Amniotic epithelial cell (primary cell): ENCODE measurements around the gene PTPRN2.
"Not testable (repeated sequence)": the region's sequence is repeated elsewhere in the genome, so short reads cannot be mapped to it uniquely, and the experiment has no call there.

Experiments used
- DNase-seq: peaks from one replicate; pipeline ENCODE4 v3.0.0-alpha.2; 2010; ENCODE audit warnings: low read depth

The PTPRN2 gene

DNA sequence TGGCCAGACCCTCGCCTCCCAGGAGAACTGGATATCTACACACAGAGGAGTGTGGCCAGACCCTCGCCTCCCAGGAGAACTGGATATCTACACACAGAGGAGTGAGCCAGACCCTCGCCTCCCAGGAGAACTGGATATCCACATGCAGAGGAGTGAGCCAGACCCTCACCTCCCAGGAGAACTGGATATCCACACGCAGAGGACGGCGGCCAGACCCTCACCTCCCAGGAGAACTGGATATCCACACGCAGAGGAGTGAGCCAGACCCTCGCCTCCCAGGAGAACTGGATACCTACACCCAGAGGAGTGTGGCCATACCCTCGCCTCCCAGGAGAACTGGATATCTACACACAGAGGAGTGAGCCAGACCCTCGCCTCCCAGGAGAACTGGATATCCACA lies 862.3 kb downstream of the PTPRN2 start:
- not testable (repeated sequence) for DNase-seq

DNA sequence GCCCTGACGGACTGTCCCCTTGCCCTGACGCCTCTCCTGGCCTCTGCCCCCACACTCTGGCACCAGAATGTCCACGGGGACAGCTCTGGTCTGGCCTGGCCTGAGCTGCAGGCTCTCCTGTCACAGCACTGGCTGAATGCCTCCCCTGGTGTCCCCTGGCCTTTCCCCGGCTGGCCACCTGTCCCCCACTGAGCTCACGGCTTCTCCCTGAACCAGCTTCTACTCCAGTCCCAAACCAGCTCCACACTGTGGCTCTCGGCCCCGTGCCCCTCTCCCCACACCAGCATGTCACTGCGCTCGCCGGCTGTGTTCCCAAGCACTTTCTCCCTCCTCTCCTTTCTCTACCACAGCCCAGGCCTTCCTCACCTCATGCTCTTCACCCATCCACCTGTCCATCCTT lies 864.4 kb downstream of the PTPRN2 start:
- DNase-seq: no peak

DNA sequence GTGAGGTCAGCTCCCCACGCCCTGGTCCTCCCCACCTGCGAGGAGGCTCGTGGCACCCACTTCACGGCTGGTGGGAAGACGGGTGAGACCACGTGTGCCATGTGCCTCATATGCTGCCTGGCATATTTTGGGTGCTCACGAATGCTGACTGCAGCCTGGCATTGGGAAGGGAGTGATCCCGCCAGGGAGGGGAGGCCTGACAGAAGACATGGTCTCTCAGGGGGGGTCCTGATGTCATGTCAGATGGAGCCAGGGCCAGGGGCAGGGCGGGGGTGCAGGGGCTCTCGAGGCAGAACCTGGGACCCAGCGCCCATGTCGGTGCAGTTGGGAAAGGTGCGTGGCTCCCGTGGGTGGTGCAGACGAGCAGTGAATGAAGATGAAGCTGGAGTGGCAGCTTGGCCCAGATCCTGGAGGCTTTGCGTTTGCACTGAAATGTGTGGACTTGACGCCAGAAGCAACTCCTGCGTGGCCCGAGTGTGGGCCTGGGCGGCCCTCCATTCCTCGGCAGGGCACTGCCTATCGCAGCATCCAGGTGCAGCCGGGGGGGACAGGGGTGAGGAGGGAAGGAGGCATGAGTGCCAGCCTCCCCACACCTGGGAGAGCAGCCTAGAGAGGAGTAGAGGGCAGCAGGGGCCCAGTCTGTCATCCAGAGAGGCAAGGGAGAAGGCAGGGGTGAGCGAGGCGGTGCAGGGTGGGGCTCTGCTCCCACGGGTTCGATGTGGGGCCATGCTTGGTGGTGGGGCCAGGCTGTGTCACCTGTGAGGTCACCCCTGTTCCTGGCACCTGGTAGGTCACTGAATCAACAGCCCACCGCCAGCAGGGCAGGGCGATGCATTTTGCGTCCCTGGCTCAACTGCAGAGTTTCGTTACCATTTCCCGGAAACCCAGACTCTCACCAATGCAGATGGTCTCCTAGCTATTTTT lies 865.2 kb downstream of the PTPRN2 start:
- no peak for DNase-seq

DNA sequence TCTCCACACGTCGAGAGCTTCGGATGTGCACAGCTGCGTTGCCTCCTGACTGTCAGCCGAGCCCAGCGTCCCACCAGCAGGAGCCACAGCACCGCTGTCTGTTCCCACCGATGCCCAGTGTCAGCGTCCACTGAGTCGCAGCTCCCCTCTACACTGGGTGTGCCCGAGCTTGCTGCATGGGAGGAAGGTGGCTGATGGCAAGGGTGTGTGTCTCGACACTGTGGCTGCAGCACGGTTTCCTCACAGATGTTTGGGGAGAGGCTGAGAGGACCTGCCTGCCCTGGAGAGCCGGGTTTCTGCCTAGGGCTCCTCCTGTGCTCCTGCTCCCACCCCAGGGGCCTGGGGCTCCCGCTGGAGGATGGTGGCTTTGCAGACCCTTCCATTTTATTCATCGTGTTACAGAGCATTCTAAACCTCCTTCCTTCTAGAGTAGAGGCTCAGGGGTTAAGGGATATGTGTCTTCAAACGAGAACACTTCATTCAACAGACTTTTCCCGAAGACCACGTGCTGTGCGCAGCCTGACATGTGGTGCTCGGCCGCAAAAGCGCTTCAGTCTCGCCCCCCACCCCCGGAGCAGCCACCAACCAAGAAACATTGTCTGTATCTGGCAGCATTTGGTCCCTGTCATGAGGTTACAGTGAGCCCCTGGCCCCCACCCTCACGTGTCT lies 866.0 kb downstream of the PTPRN2 start:
- no peak for DNase-seq

DNA sequence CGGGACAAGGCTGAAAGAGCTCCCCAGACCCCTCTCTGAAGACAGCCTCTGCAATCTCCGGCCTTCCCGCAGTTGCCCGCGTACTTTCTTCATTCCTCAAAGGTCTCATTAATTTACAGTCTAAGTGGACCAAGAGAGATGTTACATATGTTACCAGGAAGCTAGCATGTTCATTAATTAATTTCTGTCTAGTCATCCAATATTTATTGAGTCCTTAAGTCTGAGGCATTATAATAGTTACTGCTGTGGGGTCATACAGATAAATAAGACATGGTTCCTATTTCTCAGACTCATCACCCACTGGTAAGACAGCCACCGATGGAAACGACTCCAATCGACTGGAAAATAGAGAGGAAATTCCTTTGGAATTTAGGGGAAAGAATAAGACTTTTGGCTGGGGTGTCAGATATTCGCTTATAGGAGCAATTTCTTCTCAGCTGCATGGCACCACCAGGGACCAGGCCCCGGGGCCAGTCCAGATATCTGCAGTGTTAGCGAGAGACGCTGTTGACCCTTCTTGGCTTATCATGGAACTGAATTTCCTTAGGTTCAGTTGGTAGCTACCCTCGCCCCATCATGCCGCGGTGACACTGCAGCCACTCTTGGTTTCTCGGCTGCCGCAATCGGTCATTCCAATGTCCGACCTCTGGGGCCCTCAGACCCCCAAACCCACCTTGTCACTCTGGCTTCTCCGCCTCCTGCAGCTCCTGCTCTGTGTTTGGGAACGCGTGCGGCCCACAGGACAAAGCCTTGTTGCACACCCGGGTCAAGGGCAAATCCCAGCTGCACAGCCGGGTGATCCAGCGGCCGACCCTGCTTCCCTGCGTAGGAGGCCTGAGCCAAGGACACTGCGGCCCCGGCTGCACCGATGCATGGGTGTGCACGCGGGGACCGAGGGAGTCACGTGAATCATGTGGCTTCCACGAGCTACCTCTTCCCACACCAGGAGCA lies 867.6 kb downstream of the PTPRN2 start:
- no peak for DNase-seq

DNA sequence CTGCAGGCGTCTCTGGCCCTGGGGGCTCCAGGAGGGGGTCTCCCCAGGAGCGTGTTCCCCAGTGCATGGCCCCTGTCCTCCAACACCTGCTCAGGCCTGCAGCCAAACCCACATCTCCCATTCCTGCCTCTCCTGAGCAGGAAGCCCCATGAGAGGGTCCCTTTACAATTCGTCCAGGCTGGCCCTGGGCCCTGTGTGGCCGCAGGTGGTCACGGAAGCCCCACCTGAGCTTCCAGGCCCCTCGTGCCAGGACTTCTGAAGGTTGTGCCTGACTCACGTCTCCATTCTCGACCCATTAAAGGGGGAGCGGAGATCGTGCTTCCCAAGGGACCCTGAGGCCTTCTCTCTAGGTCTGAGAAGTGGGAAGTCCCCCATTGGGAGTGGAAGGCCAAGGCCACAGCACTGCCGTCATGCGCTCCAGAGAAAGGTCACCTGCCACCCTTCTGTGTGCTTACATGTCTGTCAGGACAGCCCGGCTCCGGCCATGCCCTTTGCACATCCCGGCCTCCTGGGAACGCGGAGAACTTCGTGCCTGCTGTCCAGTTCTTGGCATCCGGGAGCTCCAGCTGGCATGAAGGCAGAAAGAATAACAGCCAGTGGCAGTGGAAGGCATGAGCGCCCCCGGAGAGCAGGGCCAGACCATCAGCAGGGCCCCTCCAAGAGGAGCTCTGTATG lies 868.5 kb downstream of the PTPRN2 start:
- no peak for DNase-seq

DNA sequence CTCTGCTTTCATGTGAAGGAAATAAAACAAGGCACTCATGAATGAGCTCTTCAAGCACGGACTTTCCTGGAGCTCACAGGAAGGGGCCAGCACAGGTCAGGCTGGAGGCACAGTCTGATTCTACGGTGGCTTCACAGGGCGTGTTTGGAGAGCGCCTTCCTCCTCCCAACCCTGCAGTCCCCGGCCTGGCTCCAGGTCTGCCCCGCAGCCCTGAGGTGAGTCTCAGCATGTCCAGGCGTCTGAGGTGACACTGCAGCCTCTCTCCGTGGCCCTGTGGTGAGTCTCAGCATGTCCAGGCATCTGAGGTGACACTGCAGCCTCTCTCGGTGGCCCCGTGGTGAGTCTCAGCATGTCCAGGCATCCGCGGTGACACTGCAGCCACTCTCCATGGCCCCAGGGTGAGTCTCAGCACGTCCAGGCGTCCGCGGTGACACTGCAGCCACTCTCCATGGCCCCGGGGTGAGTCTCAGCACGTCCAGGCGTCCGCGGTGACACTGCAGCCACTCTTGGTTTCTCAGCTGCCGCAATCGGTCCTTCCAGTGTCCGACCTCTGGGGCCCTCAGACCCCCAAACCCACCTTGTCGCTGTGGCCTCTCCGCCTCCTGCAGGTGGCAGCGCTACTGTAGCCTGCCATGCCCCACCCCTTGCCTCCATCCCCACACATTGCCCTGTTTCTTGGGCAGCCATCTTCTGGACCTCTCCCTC lies 869.2 kb downstream of the PTPRN2 start:
- DNase-seq: no peak

DNA sequence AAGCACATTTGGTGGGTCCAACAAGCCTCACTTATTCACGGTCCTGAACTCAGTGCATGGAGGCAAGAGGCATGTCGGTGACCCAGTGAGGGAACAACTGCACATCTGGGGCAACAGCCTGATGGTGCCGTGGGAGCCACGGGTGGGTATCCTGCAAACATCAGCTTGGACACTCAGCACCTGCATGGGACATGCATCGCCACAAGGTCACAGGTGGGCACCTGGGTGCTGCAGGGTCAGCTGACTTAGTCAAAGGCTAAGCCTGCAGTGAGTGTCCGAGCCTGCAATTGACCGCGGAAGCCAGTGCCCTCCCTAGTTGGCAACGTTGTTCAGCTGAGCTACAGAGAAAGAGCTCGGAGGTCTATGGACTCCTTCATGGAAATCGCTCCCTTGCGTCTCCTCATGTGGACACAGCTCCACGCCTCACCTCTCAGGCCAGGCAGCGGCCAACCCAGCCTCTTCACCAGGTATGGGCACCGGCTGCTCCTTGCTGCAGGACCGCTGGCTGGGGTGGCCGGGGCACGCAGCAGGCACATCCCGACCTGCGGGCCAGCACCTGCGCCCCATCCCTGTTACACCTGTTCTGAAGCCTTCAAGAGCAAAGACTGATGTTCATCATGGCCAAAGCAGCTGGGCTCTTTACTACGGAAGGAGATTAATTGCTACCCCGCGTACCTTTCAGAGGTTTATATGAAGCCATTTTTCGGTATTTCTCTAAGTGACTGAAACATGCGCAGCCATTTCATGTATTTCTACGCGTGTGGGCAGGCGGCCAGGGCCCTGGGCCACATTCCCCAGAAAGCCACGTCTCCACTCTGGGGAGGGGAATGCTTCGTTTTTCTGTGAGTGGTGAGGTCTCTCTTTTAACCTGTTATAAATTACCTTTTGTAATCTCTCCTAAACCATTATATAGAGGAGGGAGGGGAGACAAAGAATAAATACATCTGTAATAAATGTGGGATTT lies 870.1 kb downstream of the PTPRN2 start:
- no peak for DNase-seq

DNA sequence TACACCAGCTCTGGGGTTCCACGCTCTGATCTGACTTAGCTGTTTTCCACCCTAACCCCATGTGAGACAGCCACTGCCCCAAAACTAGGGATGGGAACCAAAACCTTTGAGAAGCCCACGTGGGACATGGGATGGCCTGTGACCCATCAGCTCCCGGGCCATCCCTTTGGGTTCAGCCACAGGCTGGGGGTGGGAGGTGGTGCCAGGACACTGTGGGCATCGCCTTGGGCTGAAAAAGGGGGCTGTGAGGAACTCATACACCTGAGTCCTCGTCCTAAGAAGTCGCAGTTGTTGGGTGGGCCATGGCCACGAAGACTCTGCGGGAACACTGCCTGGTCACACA lies 871.7 kb downstream of the PTPRN2 start:
- DNase-seq: no peak

DNA sequence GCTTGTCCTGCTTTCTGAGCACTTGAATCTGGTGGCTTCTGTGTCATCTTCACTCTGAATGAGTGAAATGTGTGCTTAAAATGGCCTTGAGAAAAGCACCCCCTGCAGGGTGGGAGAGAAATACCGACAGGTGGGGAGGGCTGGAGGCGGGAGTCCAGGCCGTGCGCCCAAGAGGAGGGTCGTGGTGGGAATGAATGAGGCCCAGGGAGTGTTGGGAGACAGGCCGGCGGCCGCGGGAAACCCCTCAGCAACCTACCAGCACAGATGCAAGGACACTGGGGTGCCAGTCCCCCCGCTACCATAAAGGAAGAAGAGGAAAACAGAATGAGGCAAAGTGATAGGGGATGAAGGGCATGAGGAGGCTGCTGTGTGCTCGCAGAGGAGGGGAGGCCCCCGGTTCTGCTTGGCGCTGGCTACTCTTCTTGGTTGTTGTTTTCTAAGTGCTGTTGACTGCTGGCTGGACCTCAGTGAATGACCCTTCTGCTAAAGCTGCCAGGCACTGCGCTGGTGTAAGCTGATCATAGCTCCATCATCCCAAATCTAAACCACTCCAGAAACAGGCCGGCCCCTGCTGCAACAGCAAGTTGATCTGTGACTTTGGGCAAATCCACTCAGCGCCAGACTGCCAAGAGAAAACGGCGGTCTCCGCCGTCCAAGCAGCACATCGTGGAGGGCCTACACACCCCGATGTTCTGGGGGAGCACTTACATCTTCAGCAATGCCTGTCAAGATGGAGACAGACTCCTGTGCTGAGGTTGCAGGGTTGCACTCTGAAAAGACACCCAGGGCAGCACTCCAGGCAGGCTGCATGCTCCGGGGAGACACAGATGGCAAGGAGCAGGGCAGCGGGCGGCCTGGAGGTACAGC lies 872.3 kb downstream of the PTPRN2 start:
- DNase-seq: no peak

DNA sequence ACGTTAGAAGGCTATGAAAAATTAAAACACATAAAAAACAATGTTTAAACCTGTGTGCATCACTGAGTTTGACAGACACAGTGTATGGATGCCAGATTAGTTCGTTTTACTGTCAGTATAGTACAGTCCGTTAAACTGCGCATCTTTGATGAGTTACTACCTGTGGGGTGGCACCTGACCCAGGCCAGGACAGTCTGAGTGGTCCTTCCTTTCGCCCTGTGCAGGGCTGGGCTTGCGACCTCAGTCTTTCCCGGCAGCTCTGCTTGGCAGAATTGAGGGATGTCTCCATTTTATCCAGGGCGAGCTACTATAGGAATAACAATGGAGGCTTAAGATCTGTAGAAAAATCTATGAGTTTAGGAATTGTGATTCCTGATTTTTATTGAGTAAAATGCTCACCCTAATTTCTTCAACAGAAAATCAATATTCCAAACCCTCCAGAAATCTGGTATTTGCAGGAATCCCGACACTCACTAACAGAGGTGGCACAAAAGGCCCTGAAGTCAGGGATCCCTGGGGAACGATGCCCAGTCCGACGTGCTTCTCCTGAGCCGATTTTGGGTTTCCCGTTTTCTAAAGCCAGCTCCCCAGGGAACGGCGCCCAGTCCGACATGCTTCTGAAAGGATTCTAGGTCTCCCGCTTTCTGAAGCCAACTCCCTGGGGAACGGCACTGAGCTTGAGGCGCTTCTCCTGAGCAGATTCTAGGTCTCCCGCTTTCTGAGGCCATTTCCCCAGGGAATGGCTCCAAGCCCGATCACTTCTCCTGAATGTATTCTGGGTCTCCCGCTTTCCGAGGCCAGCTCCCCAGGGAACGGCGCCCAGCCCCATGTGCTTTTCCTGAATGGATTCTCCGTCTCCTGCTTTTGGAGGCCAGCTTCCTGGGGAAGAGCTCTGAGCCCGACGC lies 873.2 kb downstream of the PTPRN2 start:
- no peak for DNase-seq

DNA sequence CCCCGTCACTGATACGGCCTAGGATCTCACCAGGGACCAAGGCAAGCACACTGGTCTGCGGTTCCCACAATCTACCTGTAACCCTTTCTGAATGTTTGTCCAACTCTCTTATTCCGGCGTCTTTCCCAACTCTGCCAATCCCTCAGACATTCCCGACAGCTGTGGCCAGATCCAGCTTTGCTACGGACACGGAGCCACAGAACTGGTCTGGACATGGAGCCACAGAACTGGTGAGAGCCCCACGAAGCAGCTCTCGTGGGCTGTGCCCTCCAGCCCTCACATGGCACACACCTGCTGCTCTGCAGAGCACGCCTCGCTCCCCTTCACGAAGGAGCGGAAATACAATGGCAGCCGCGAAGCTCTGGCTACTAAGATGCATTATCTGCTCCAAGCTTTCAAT lies 874.0 kb downstream of the PTPRN2 start:
- no peak for DNase-seq

DNA sequence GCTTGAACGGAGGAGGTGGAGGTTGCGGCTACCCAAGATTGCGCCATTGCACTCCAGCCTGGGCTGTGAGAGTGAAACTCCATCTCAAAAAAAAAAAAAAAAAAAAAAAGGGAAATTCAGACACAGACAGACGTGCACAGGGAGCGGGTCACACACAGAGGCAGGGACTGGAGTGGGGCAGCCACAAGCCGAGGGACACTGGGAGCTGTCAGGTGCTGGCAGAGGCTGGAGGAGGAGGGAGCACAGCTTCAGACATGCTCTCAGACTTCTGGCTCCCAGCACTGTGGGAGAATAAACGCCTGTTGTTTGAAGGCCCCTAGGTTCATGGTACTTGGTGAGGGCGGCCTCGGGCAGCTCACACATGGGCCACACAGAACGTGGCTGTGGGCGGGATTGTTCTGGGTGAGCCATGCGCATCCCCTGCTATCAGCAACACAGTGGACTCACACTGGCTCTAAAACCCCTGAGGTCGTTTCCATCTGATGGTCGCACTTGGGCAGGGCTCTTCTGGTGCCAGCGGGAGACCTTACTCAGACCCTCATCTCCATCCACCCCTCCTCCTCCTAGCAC lies 874.9 kb downstream of the PTPRN2 start:
- no peak for DNase-seq

DNA sequence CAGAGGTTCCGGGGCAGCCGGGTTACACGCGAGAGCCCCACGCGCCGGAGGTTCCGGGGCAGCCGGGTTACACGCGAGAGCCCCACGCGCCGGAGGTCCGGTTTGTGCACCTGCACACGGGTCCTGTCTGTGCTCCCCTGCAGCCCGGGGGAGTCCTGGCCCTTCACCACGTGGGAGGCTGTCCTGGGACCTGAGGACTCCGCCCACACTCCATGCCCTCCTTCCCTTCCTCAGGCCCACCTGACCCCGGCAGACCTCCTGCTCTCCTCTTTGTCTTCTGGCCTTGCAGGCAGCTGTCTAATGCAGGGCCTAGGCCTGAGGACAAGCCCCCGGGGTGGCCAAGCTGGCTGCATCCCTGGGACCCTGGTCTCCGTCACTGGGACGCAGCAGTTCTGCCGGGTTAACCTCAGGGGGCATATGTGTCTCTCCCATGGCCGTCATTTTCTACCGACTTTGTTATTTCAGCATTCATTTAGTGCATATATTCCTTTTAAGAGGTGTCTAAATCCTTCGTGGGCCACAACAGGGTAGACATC lies 876.2 kb downstream of the PTPRN2 start:
- DNase-seq: no peak

DNA sequence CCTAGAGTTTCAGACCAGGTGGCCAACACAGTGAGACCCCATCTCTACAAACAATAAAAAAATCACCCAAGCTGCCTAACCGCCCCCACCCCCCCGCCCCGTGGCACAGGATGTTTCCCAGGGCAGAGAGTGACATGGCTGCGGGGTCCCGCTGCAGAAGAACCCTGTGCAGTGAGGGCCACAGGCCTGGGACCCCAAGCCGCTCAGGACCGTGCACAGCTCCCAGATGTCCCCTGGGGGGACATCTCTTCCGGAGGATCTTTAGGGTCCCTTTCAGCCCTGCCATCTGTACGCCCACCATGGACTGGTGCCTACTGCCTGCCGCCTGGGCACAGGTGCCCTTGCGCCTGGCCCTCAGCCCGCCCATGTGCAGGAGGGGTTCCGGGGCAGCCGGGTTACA lies 877.2 kb downstream of the PTPRN2 start:
- DNase-seq: no peak

DNA sequence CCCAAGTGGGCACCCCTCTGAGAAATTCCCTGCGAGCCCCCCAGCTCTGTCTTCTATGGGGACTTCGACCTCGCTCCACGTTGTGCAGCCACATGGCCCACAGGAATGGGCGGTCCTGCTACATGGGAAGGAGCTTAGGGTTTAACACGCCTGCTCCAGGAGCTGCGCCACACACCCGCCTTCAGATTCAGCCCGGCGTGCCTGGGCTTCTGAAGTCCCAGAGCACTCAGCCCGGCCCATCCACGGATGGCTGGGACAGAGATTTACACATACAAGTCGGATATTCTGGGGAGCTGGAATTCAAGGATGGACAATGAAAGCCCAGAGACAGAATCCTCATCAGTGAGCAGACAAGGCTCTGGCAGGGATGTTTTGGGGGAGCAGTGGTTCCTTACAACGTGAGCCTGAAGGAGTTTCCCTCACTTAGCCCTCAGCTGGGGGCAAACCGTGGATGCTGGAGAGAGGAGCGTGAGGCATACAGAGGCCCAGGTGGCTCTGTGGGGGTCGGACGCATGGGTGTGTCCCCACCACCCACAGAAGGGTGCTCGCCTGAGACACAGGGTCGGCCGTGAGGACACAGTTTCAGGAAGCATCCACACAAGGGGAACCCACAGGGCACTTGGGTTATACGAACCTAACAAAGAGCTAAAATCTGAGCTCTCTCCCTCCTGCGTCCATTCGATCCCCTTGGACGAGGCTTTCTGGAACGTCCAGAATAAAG lies 877.9 kb downstream of the PTPRN2 start:
- no peak for DNase-seq

DNA sequence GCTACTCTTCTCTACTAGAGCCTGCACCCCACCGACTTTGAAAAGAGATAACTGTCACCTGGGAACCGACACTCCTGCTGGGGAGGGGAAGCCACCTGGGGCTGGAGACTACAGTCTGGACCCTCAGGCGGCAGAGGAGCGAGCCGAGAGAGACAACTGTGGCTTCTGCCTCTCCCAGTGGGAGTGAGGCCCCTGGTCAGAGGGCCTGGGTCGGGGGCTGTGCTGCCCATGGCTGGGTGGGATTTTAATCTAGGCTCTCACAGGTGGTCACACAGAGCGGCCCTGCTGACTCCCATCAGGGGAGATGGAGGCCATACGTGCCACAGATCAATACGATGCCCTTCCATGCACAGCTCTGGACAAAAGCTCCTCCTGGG lies 878.7 kb downstream of the PTPRN2 start:
- no peak for DNase-seq
